GM23338 (cell line): ENCODE results near the gene NEK8. TPM values are rescaled to one million over a fixed set of nuclear protein-coding genes. Genes with fewer than 3 reads are reported as not detected.
A peak's percentile ranks its signal among the peaks of the same experiment; 100 is the strongest.

Source experiments
- ATAC-seq: fragments of 200-7000 bp; cut with Tn5 transposase; 3 replicates; pipeline ENCODE4 v1.9.1; 2020
- DNase-seq: peaks from one replicate; pipeline ENCODE4 v3.0.0-alpha.2; 2015; ENCODE audit warnings: low spot score
- H2AFZ ChIP-seq: fragments of 200-600 bp; sonication (generic); 2 replicates; pipeline ENCODE4 v1.8.0; 2016; ENCODE audit warnings: antibody characterized with exemption, mild to moderate bottlenecking, moderate library complexity
- H3F3A ChIP-seq: fragments of 200-600 bp; sonication (generic); replicated peaks from 2 replicates; pipeline ENCODE4 v1.8.0; 2017; ENCODE audit warnings: antibody characterized with exemption, mixed run types, low read depth
- H3K27ac ChIP-seq: fragments of 200-600 bp; sonication (generic); 2 replicates; pipeline ENCODE4 v1.6.1; 2016; ENCODE audit warnings: low read depth
- H3K27me3 ChIP-seq: fragments of 200-600 bp; sonication (generic); 2 replicates; pipeline ENCODE4 v1.8.0; 2016; ENCODE audit warnings: mild to moderate bottlenecking, mixed run types, moderate library complexity; ENCODE audit not compliant: insufficient read depth
- H3K36me3 ChIP-seq: fragments of 200-600 bp; sonication (generic); 2 replicates; pipeline ENCODE4 v1.8.0; 2016; ENCODE audit warnings: mild to moderate bottlenecking; ENCODE audit not compliant: insufficient read depth
- H3K4me1 ChIP-seq: fragments of 200-600 bp; sonication (generic); 2 replicates; pipeline ENCODE4 v1.8.0; 2016; ENCODE audit warnings: mild to moderate bottlenecking, moderate library complexity; ENCODE audit not compliant: insufficient read depth
- H3K4me2 ChIP-seq: fragments of 200-600 bp; sonication (generic); 2 replicates; pipeline ENCODE4 v1.7.1; 2017; ENCODE audit warnings: mixed run types
- H3K4me3 ChIP-seq: fragments of 200-600 bp; sonication (generic); 2 replicates; pipeline ENCODE4 v1.6.1; 2016; ENCODE audit warnings: mixed run types
- H3K79me2 ChIP-seq: fragments of 200-600 bp; sonication (generic); replicated peaks from 2 replicates; pipeline ENCODE4 v1.8.0; 2017; ENCODE audit warnings: mild to moderate bottlenecking; ENCODE audit not compliant: insufficient read depth
- H3K9me2 ChIP-seq: fragments of 200-600 bp; sonication (generic); 2 replicates; pipeline ENCODE4 v1.8.0; 2017; ENCODE audit not compliant: insufficient read depth
- H4K20me1 ChIP-seq: fragments of 200-600 bp; sonication (generic); replicated peaks from 2 replicates; pipeline ENCODE4 v1.8.0; 2017; ENCODE audit warnings: mild to moderate bottlenecking; ENCODE audit not compliant: insufficient read depth
- H3K27ac Mint-ChIP-seq: 2 replicates; pipeline ENCODE4 v1.8.0; 2020; ENCODE audit warnings: inconsistent platforms, mild to moderate bottlenecking, moderate library complexity, mixed read lengths
- H3K27me3 Mint-ChIP-seq: 3 replicates; pipeline ENCODE4 v1.8.0; 2022; ENCODE audit warnings: low read depth, mild to moderate bottlenecking, moderate library complexity, mixed read lengths, inconsistent platforms; ENCODE audit not compliant: insufficient read depth, poor library complexity
- H3K36me3 Mint-ChIP-seq: 3 replicates; pipeline ENCODE4 v1.8.0; 2021; ENCODE audit warnings: low read depth, mild to moderate bottlenecking, inconsistent platforms, moderate library complexity, mixed read lengths
- H3K4me1 Mint-ChIP-seq: 3 replicates; pipeline ENCODE4 v1.8.0; 2020; ENCODE audit warnings: mild to moderate bottlenecking, inconsistent platforms, mixed read lengths
- H3K4me3 Mint-ChIP-seq: 3 replicates; pipeline ENCODE4 v1.8.0; 2021; ENCODE audit warnings: moderate library complexity, mild to moderate bottlenecking, inconsistent platforms, mixed read lengths
- H3K9me3 Mint-ChIP-seq: 3 replicates; pipeline ENCODE4 v1.8.0; 2020; ENCODE audit warnings: moderate library complexity, mild to moderate bottlenecking, inconsistent platforms, mixed read lengths
- EZH2 ChIP-seq: fragments of 200-600 bp; sonication (generic); IDR thresholded peaks from one replicate; pipeline ENCODE4 v1.8.0; 2017; ENCODE audit warnings: antibody characterized with exemption, mild to moderate bottlenecking, low read depth; ENCODE audit not compliant: unreplicated experiment
- JUNB ChIP-seq: IDR thresholded peaks from one replicate; pipeline ENCODE4 v1.6.1; 2016; ENCODE audit warnings: antibody characterized with exemption; ENCODE audit not compliant: unreplicated experiment
- STAT1 ChIP-seq: IDR thresholded peaks from one replicate; pipeline ENCODE4 v1.6.1; 2016; ENCODE audit warnings: antibody characterized with exemption; ENCODE audit not compliant: unreplicated experiment
- polyA plus RNA-seq: library from polyadenylated mRNA; unstranded; fragments of >200 nt; fragmentation: Nextera tagmentation; extraction: Ambion mirVana; gene quantifications from 2 replicates; pipeline ENCODE4 v1.2.1, GENCODE V29; 2016
- total RNA-seq: library from RNA; depleted of rRNA; stranded (reverse); fragments of >200 nt; shearing (Covaris generic); gene quantifications from 2 replicates; pipeline ENCODE4 v1.2.3, GENCODE V29; 2014
- TF ChIP-seq, protein P1 (sequence below): IDR thresholded peaks from one replicate; pipeline ENCODE4 v1.6.1; 2018; ENCODE audit warnings: antibody characterized with exemption; ENCODE audit not compliant: unreplicated experiment

The NEK8 gene
- total and polyA plus RNA-seq, 2 experiments from 2014 or later, result 10.0 to 14.9 TPM

- H3K36me3 Mint-ChIP-seq, result peaks cover 51% of the 10 kb centered on the region
- TF ChIP-seq, protein P1, sequence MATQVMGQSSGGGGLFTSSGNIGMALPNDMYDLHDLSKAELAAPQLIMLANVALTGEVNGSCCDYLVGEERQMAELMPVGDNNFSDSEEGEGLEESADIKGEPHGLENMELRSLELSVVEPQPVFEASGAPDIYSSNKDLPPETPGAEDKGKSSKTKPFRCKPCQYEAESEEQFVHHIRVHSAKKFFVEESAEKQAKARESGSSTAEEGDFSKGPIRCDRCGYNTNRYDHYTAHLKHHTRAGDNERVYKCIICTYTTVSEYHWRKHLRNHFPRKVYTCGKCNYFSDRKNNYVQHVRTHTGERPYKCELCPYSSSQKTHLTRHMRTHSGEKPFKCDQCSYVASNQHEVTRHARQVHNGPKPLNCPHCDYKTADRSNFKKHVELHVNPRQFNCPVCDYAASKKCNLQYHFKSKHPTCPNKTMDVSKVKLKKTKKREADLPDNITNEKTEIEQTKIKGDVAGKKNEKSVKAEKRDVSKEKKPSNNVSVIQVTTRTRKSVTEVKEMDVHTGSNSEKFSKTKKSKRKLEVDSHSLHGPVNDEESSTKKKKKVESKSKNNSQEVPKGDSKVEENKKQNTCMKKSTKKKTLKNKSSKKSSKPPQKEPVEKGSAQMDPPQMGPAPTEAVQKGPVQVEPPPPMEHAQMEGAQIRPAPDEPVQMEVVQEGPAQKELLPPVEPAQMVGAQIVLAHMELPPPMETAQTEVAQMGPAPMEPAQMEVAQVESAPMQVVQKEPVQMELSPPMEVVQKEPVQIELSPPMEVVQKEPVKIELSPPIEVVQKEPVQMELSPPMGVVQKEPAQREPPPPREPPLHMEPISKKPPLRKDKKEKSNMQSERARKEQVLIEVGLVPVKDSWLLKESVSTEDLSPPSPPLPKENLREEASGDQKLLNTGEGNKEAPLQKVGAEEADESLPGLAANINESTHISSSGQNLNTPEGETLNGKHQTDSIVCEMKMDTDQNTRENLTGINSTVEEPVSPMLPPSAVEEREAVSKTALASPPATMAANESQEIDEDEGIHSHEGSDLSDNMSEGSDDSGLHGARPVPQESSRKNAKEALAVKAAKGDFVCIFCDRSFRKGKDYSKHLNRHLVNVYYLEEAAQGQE, result no peak
- Histone ChIP-seq H3K27me3 (no peaks in the 10 kb centered on the region), H2AFZ (no peak overlapping the region), H3K36me3 (peaks cover 3% of the 10 kb centered on the region; the same call in 1 of the 2 replicates), H3K79me2 (peaks cover 15% of the 10 kb centered on the region), H3K4me3 (no peak overlapping the region), H3K9me2 (no peaks in the 10 kb centered on the region), H3F3A (peaks cover 22% of the 10 kb centered on the region), H3K4me2 (no peak overlapping the region), H3K4me1 (peaks cover 12% of the 10 kb centered on the region; the same call in 1 of the 2 replicates), H4K20me1 (peaks cover 7% of the 10 kb centered on the region; the same call in 1 of the 2 replicates), H3K27ac (no peak overlapping the region)
- H3K4me3 Mint-ChIP-seq, result no peak overlapping the region
- DNase-seq (no peak), ATAC-seq (peak; percentile 12)
- no peaks in the 10 kb centered on the region; the same call in 2 of the 3 replicates for H3K9me3 Mint-ChIP-seq
- H3K4me1 Mint-ChIP-seq, result peaks cover 44% of the 10 kb centered on the region
- H3K27ac Mint-ChIP-seq, result peak overlapping the region; percentile 42; the same call in 1 of the 2 replicates
- H3K27me3 Mint-ChIP-seq, result peaks cover 24% of the 10 kb centered on the region
Measured at GRCh38 chr17:28705074-28705659, 23.4 kb upstream of the NEK8 start.

DNA sequence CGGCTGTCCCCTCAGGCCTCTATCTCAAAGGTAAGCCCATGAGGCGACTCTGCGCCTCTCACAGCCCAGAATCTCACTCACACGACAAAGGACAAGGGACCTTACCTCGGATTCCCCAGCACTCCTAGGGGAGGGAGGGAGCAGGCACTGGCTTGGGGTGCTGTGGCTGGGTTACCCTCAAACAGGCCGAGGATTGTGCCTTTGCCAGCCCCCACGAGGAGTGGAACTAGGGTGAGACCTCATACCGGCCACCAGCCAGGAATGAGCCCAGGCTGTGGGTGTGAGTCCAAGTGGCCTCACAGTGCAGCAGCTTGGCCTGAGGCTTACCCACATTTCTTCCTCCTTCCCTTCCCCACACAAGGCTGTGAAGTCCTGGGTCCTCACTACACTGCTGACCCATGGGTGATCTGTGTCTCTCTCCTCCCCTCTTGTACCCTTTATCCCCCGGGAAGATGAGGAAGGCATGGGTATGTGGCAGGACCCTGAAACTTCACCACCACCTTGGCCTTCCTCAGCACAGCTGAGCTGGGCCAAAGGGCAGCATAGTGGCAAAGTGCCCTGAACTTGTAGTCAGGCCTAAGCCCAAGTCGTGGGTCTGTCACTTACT is 22.8 kb upstream of the NEK8 start:
- no peaks in the 10 kb centered on the region for H3K9me2 ChIP-seq
- peaks cover 19% of the 10 kb centered on the region for H3K79me2 ChIP-seq
- peaks cover 44% of the 10 kb centered on the region for H3K4me1 Mint-ChIP-seq
- DNase-seq (no peak), ATAC-seq (peak; percentile 4; the same call in 1 of the 3 replicates)
- H3K9me3 Mint-ChIP-seq, result no peaks in the 10 kb centered on the region; the same call in 2 of the 3 replicates
- H3K36me3 ChIP-seq, result peaks cover 3% of the 10 kb centered on the region; the same call in 1 of the 2 replicates
- 0 out of 2 replicates have a peak overlapping the region, but pooled peaks have one; percentile 42 for H3K27ac Mint-ChIP-seq
- peaks cover 29% of the 10 kb centered on the region for H3K27me3 Mint-ChIP-seq
- H2AFZ ChIP-seq, result no peak overlapping the region
- H4K20me1 ChIP-seq, result peaks cover 7% of the 10 kb centered on the region; the same call in 1 of the 2 replicates
- no peak overlapping the region; the same call in 2 of the 3 replicates for H3K4me3 Mint-ChIP-seq
- no peak overlapping the region for H3K27ac ChIP-seq
- no peak overlapping the region for H3K4me2 ChIP-seq
- no peak overlapping the region for H3K4me3 ChIP-seq
- H3F3A ChIP-seq, result peaks cover 22% of the 10 kb centered on the region
- H3K36me3 Mint-ChIP-seq, result peaks cover 48% of the 10 kb centered on the region
- no peaks in the 10 kb centered on the region for H3K27me3 ChIP-seq
- peaks cover 12% of the 10 kb centered on the region; the same call in 1 of the 2 replicates for H3K4me1 ChIP-seq
- no peak for TF ChIP-seq JUNB
- no peak for TF ChIP-seq EZH2
- TF ChIP-seq STAT1, result no peak
